ENCODE measurements around the gene SYT5.

SYT5 gene

GRCh38 chr19:55146705-55147273 is 33.3 kb downstream of the SYT5 start:
- no peak for DNase-seq (ENCODE audit: low spot score)

- DNase-seq (ENCODE audit: low spot score): peak; percentile 49
These were observed 33.9 kb downstream of the SYT5 start for GRCh38 chr19:55146078-55146704.

GRCh38 chr19:55145232-55145631 is 34.9 kb downstream of the SYT5 start:
- no peak for DNase-seq (ENCODE audit: low spot score)

GRCh38 chr19:55141696-55142095 is 38.4 kb downstream of the SYT5 start:
- no peak for DNase-seq (ENCODE audit: low spot score)

GRCh38 chr19:55137915-55138314 is 42.2 kb downstream of the SYT5 start:
- DNase-seq (ENCODE audit: low spot score): no peak

- DNase-seq (ENCODE audit: low spot score): no peak
These were observed 43.5 kb downstream of the SYT5 start for GRCh38 chr19:55136399-55137102.

- no peak for DNase-seq (ENCODE audit: low spot score)
These were observed 45.4 kb downstream of the SYT5 start for GRCh38 chr19:55134736-55135135.

- no peak for DNase-seq (ENCODE audit: low spot score)
These were observed 46.2 kb downstream of the SYT5 start for GRCh38 chr19:55133639-55134444.

- no peak for DNase-seq (ENCODE audit: low spot score)
These were observed 47.5 kb downstream of the SYT5 start for GRCh38 chr19:55132453-55133129.

GRCh38 chr19:55131421-55131820 is 48.7 kb downstream of the SYT5 start:
- no peak for DNase-seq (ENCODE audit: low spot score)
